ENCODE results near the gene RAP1GAP2.

DNA sequence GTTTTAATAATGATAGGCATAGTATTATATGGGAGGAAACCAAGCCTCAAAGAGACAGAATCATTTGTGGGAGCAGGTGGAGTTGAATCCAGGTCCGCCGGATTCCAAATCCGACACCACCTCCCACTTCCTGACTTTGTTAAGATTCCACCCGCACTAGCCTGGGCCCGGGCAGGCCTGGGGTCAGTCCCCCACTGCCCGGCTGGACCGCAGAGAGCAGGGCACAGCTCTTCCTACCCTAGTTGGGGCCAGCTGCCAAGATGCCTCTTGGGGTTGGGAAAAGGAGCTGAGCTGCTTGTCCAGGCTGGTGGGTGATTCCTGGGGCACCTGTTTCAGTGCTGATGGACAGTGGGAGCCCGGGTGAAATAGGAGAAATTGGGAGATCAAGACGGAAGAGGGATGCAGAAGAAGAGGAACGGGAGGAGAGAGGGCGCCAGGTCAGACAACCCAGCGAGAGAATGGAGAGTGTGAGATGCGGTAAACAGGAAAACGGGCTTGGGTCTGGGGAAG is 213.2 kb downstream of the RAP1GAP2 start:
- TF ChIP-seq, protein P1, sequence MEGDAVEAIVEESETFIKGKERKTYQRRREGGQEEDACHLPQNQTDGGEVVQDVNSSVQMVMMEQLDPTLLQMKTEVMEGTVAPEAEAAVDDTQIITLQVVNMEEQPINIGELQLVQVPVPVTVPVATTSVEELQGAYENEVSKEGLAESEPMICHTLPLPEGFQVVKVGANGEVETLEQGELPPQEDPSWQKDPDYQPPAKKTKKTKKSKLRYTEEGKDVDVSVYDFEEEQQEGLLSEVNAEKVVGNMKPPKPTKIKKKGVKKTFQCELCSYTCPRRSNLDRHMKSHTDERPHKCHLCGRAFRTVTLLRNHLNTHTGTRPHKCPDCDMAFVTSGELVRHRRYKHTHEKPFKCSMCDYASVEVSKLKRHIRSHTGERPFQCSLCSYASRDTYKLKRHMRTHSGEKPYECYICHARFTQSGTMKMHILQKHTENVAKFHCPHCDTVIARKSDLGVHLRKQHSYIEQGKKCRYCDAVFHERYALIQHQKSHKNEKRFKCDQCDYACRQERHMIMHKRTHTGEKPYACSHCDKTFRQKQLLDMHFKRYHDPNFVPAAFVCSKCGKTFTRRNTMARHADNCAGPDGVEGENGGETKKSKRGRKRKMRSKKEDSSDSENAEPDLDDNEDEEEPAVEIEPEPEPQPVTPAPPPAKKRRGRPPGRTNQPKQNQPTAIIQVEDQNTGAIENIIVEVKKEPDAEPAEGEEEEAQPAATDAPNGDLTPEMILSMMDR (IDR thresholded peaks at IDR 0.05) = no peak
- TF ChIP-seq EP300 (IDR thresholded peaks at IDR 0.05) = no peak
- no peak for TF ChIP-seq POLR2AphosphoS5 (IDR thresholded peaks at IDR 0.05)
- no peak for TF ChIP-seq POLR2A (IDR thresholded peaks at IDR 0.05)

Measured in sigmoid colon (tissue), 4 donors.